GM13976 (cell line): ENCODE results near the gene FSD1.

Source experiments
- DNase-seq: peaks from one replicate; pipeline ENCODE4 v3.0.0; 2012; ENCODE audit warnings: low spot score
- in situ Hi-C: fragments of 300-500 bp; cut with MboI; formaldehyde crosslinking; loops from one replicate; pipeline ENCODE4 v1.12.0; 2022; ENCODE audit warnings: low sequenced_read_pairs, mixed read lengths, inconsistent platforms; ENCODE audit not compliant: unreplicated experiment
- TF ChIP-seq, protein P1 (sequence below): IDR thresholded peaks from 2 replicates; pipeline ENCODE4 v1.5.1; 2012; ENCODE audit warnings: borderline replicate concordance, mild to moderate bottlenecking; ENCODE audit not compliant: insufficient read depth; ENCODE audit errors: extremely low read depth, missing control alignments, control extremely low read depth

FSD1 gene

GRCh38 chr19:4368128-4368820 is 63.9 kb downstream of the FSD1 start:
- TF ChIP-seq, protein P1, sequence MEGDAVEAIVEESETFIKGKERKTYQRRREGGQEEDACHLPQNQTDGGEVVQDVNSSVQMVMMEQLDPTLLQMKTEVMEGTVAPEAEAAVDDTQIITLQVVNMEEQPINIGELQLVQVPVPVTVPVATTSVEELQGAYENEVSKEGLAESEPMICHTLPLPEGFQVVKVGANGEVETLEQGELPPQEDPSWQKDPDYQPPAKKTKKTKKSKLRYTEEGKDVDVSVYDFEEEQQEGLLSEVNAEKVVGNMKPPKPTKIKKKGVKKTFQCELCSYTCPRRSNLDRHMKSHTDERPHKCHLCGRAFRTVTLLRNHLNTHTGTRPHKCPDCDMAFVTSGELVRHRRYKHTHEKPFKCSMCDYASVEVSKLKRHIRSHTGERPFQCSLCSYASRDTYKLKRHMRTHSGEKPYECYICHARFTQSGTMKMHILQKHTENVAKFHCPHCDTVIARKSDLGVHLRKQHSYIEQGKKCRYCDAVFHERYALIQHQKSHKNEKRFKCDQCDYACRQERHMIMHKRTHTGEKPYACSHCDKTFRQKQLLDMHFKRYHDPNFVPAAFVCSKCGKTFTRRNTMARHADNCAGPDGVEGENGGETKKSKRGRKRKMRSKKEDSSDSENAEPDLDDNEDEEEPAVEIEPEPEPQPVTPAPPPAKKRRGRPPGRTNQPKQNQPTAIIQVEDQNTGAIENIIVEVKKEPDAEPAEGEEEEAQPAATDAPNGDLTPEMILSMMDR = no peak
- in situ Hi-C loops = no loop called here
- no peak for DNase-seq

DNA sequence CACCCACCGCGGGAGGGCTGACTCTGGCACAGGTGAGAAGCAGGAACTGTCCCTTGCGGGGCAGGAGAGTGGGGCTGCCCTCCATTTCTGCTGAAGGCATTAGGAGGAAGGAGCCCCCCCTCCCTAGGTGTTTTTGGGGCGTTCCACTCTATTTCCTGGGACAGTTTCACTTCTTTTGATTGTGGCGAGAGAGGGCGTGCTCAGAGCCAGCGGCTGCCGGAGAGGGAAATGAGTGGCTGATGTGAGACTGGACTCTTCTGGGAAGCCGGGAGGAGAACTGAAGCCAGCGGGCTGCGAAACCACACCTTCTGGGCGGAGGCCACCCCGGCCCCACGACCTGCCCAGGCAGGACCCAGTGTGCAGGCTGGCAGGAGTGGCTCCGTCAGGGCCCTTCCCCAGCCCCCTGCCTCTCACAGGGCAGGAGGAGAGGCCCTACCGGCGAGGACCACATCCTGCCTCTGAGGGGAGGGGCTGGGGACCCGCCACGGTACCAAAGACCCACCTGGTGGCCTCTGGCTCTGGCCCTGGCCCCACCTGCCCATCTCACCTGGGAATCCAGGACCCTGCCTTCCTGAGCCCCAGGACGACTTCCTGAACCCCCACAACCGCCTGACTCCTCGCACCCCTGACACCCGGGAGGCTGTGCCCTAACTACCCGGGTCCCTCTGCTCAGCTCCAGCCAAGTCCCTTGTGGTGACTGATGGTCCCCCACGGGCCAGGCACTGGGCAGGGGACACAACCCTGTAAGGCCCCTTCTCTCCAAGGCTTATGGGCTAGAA is 64.9 kb downstream of the FSD1 start:
- TF ChIP-seq, protein P1 = no peak
- peak; percentile 79 for DNase-seq
- in situ Hi-C loops = no loop called here

DNA sequence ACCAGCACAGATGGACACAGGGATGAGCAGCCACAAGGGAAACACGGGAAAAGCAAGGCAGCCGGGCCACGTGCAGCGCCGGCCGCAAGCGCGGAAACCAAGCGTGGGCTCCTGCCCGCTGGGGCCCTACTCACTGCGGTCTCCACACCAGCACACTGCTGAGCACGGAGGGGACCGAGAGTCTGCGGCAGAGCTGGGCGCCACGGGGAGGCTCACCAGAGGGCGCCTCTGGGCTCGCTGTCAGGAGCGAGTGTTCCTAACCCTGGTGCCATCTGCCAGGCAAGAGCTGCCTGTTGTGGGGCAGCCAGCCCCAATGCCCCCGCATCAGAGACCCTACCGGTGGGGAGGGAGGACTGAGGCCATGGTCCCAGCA is 65.5 kb downstream of the FSD1 start:
- peak; percentile 82 for DNase-seq
- TF ChIP-seq, protein P1 = peak; percentile 82
- in situ Hi-C loops = no loop called here

- no peak for DNase-seq
- TF ChIP-seq, protein P1 = no peak
- in situ Hi-C loops = no loop called here
Measured at GRCh38 chr19:4370418-4371041, 66.1 kb downstream of the FSD1 start.

DNA sequence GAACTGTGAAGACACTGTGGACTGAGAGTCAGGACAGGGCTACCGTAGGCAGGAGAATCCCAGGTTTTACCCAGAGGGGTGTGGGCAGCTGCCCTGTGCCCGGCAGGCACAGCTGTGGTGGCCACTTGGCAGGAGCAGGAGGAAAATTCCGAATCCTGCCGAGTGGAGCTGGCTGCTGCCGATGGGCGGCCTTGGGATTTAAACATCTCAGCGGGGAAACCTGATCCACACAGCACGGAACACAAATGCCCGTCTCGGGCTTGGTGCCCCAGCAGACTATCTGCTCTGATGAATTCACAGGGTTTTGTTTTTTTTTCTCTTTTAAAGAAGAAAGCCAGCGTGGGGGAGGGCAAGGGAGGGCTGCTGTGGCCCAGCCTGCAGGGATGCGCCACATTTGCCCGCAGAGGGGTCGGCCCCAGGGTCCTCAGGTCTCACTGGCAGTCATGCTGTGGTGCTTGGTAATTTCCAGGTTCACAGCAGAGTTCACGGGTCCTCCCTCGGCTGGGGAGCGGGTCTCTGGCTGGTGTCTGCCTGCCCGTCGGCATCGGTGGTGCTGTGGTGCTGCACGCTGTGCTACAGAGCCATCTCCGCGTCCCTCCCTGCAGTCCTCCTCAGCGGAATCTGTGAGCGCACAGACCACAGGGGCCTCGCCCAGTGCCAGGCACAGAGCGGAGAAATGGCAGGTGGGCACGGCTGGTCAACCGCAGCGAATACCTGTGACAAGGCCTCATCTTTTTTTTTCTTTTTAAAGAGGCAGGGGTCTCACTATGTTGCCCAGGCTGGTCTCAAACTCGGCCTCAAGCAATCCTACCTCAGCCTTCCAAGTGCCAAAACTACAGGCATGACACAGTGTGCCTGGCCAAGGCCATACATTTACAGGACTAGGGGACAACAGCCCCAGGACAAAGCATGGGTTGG is 67.1 kb downstream of the FSD1 start:
- in situ Hi-C loops = no loop called here
- no peak for DNase-seq
- TF ChIP-seq, protein P1 = no peak
